22Rv1 (cell line): ENCODE results near the gene TMEM217.

Source experiments
- CTCF ChIP-seq: fragments of 450-650 bp; IDR thresholded peaks from 2 replicates; pipeline ENCODE4 v1.5.1; 2017; ENCODE audit warnings: mild to moderate bottlenecking
- ZFX ChIP-seq: fragments of 450-650 bp; IDR thresholded peaks from 2 replicates; pipeline ENCODE4 v1.6.1; 2017; ENCODE audit warnings: antibody characterized with exemption, borderline replicate concordance

GRCh38 chr6:37260040-37260439 is 2.1 kb upstream of the TMEM217 start:
- TF ChIP-seq CTCF: no peak
- no peak for TF ChIP-seq ZFX
